Breast epithelium (tissue), 4 donors: Measurements from ENCODE around the gene TIGD3. TPM values are rescaled to one million over a fixed set of nuclear protein-coding genes. Genes with fewer than 3 reads are reported as not detected.

Experiments used
- DNase-seq, 2 donors: peaks; one replicate each; pipeline ENCODE4 v3.0.0-alpha.2; 2019; ENCODE audit warnings: low spot score in 2 of 2
- H3K27ac ChIP-seq, 2 donors: fragments of 200-600 bp; sonication (generic) in 1 of 2; one replicate each; pipeline ENCODE4 v1.5.1; 2016 to 2019; ENCODE audit warnings: mild to moderate bottlenecking in 1 of 2
- H3K27me3 ChIP-seq, 2 donors: fragments of 200-600 bp; sonication (generic) in 1 of 2; one replicate each; pipeline versions ENCODE4 v1.5.1 to v1.6.0; 2017 to 2019; ENCODE audit warnings: control low read depth in 1 of 2, mild to moderate bottlenecking in 1 of 2
- H3K36me3 ChIP-seq: fragments of 200-600 bp; one replicate; pipeline ENCODE4 v1.5.1; 2019
- H3K4me1 ChIP-seq, 2 donors: fragments of 200-600 bp; sonication (generic); one replicate each; pipeline ENCODE4 v1.5.1; 2016 to 2019; ENCODE audit warnings: control low read depth in 1 of 2
- H3K4me3 ChIP-seq, 3 donors: fragments of 200-600 bp; sonication (generic); 1 replicate in 2 of 3; 2 replicates in 1 of 3; pipeline ENCODE4 v1.5.1; 2016 to 2019; ENCODE audit warnings: mild to moderate bottlenecking in 3 of 3, moderate library complexity in 2 of 3
- H3K9me3 ChIP-seq, 2 donors: fragments of 200-600 bp; sonication (generic) in 1 of 2; one replicate each; pipeline ENCODE4 v1.5.1; 2016 to 2019; ENCODE audit warnings: control low read depth in 1 of 2
- POLR2A ChIP-seq: fragments of 450-650 bp; IDR thresholded peaks from one replicate; pipeline ENCODE4 v1.6.1; 2016; ENCODE audit warnings: antibody characterized with exemption, mild to moderate bottlenecking, moderate library complexity
- POLR2AphosphoS5 ChIP-seq, 3 donors: sonication (generic); formaldehyde crosslinking; IDR thresholded peaks; one replicate each; pipeline ENCODE4 v1.6.1; 2017; ENCODE audit warnings: antibody characterized with exemption in 3 of 3
- intact Hi-C: fragments of 100-400 bp; cut with DNase I; formaldehyde crosslinking; loops from one replicate; pipeline ENCODE4 v1.15.1; 2023; ENCODE audit warnings: low total_unique reads
- total RNA-seq, 3 donors: library from RNA; depleted of rRNA; stranded (reverse); fragments of >200 nt; gene quantifications; one replicate each; pipeline ENCODE4 v1.1.0, GENCODE V29; 2016
- TF ChIP-seq, protein P1 (sequence below), 3 donors: fragments of 450-650 bp; IDR thresholded peaks; one replicate each; pipeline ENCODE4 v1.5.1; 2016 to 2017; ENCODE audit warnings: antibody characterized with exemption in 3 of 3, mild to moderate bottlenecking in 3 of 3, moderate library complexity in 3 of 3

TIGD3 gene
- total RNA-seq, 3 donors from 2014 or later: 0.29 to 1.3 TPM; not detected in 1

DNA sequence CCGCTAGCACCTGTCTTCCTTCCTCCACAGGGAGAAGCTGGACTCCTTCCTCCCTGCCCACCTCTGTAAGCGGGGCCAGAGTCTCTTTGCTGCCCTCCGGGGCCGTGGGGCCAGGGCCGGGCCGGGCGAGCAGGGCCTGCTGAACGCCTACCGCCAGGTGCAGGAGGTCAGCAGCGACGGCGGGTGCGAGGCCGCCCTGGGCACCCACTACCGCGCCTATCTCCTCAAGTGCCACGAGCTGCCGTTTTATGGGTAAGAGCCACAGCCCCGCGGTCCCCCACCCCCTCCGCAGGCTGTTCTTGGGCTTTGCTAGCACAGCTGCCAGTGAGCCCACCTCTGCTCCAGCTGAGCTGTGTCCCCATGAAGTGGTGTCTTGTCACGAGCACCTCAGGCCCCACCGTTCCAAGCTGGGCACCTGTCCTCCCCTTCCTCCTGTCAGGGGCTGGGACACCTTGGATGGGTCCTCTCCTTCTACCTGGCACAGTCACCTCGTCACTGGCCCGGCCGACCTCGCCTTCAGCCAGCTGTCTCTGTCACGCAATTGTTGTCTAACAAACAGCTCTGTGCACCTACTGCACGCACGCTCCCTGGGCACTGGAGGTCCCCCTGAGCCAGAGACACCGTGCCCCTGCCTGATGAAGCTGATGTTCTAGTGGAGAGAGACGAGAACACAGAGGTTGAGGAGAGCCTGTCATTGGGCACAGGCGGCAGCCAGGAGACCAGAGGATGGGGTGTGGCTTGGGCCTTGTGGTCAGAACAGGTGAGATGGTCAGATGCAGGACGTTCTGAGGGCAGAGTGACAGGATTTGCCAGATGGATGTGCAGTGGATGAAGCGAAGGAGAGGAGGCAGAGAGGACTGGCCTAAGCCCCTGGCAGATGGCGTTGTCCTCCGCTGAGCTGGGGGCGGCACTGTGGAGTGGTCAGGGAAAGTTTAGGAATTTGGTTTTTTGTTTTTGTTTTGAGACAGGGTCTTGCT lies 42.5 kb downstream of the TIGD3 start:
- no peak for DNase-seq
- no peak overlapping the region for H3K27ac ChIP-seq
- H3K36me3 ChIP-seq: no peaks in the 10 kb centered on the region
- intact Hi-C loops: no loop called here
- peaks cover 0 to 11% of the 10 kb centered on the region in 2 donors for H3K4me1 ChIP-seq
- H3K4me3 ChIP-seq: no peak overlapping the region
- no peaks in the 10 kb centered on the region for H3K27me3 ChIP-seq
- no peak for TF ChIP-seq POLR2A
- no peak for TF ChIP-seq POLR2AphosphoS5 (IDR thresholded peaks at IDR 0.05)
- TF ChIP-seq, protein P1, sequence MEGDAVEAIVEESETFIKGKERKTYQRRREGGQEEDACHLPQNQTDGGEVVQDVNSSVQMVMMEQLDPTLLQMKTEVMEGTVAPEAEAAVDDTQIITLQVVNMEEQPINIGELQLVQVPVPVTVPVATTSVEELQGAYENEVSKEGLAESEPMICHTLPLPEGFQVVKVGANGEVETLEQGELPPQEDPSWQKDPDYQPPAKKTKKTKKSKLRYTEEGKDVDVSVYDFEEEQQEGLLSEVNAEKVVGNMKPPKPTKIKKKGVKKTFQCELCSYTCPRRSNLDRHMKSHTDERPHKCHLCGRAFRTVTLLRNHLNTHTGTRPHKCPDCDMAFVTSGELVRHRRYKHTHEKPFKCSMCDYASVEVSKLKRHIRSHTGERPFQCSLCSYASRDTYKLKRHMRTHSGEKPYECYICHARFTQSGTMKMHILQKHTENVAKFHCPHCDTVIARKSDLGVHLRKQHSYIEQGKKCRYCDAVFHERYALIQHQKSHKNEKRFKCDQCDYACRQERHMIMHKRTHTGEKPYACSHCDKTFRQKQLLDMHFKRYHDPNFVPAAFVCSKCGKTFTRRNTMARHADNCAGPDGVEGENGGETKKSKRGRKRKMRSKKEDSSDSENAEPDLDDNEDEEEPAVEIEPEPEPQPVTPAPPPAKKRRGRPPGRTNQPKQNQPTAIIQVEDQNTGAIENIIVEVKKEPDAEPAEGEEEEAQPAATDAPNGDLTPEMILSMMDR (IDR thresholded peaks at IDR 0.05): no peak
- H3K9me3 ChIP-seq: no peaks in the 10 kb centered on the region

DNA sequence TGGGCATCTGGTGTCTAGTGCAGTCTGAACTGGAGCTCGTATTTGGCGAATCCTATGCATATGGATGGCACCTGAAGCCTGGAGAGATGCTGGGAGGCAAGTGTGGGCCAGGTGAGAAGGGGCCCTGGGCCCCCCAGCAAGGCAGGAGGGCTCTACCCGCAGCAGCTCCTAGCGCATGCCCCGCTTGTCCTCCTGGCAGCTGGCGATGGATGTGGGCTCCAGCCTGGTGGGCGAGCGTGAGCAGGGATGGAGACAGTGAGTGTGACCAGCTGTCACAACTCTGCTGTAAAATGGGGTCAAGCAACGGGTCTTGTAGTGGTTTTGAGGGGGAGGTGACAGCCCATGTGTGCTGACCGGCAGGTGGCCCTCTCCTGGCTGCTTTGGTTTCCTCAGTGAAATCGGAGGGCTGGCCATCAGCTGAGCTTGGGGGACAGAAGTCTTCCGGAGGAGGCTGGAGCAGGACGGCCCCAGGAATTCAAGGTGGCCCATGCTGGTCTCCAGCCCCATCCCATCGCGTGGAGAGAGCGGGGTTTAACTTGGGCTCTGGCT lies 43.9 kb downstream of the TIGD3 start:
- Histone ChIP-seq H3K27me3 (no peaks in the 10 kb centered on the region), H3K9me3 (no peaks in the 10 kb centered on the region), H3K36me3 (no peaks in the 10 kb centered on the region), H3K27ac (no peak overlapping the region), H3K4me1 (peaks cover 0 to under 1% of the 10 kb centered on the region in 2 donors), H3K4me3 (no peak overlapping the region)
- no peak for DNase-seq
- intact Hi-C loops: no loop called here
- TF ChIP-seq, protein P1 (IDR thresholded peaks at IDR 0.05): no peak
- TF ChIP-seq POLR2A (no peak), POLR2AphosphoS5 (IDR thresholded peaks at IDR 0.05) (no peak)

DNA sequence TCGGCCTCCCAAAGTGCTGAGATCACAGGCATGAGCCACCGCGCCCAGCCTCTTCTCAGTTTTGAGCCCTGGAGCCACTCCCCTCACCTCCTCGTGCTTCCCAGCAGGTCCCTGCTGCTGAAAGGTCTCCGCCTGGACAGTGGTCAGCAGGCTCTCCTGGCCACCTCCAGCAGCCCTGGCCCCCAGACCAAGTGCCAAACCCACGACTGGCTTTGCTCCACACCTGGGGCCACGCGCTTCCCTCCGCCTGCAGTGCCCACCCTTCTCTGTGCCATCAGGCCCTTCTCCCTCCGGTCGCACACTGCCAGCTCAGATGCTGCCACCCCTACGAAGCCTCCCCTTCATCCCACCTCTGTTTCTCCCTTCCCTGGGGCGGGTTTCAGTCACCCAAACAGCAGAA lies 44.7 kb downstream of the TIGD3 start:
- no peaks in the 10 kb centered on the region for H3K4me1 ChIP-seq
- H3K9me3 ChIP-seq: no peaks in the 10 kb centered on the region
- no peak overlapping the region for H3K4me3 ChIP-seq
- no peak for DNase-seq
- no peaks in the 10 kb centered on the region for H3K27me3 ChIP-seq
- H3K27ac ChIP-seq: no peak overlapping the region
- intact Hi-C loops: no loop called here
- TF ChIP-seq, protein P1 (IDR thresholded peaks at IDR 0.05): no peak
- TF ChIP-seq POLR2AphosphoS5 (IDR thresholded peaks at IDR 0.05): no peak
- TF ChIP-seq POLR2A: no peak
- H3K36me3 ChIP-seq: no peaks in the 10 kb centered on the region

DNA sequence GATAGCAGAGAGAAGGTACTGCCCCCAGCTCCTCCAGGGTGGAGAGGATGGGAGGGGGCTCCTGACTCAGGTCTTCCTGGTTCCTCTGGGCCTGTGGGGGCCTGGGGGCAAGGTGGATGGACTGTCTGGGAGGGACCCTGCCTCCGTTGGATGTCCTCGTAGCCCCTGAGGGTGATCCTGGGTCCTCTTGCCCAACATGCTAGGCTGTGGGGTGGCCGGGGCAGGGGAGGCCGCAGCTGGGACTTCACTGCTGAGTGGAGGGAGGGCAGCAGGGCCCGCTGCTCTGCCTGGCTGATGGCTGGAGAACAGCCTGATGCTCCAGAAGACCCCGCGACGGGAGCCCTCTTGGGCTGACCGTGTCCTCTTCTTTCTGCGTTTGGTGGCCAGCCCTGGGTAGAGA lies 45.3 kb downstream of the TIGD3 start:
- intact Hi-C loops: no loop called here
- H3K36me3 ChIP-seq: no peaks in the 10 kb centered on the region
- no peak for TF ChIP-seq POLR2A
- TF ChIP-seq, protein P1 (IDR thresholded peaks at IDR 0.05): no peak
- no peak for TF ChIP-seq POLR2AphosphoS5 (IDR thresholded peaks at IDR 0.05)

More for the DNA sequence above, 45.3 kb downstream of the TIGD3 start:
- H3K4me1 ChIP-seq: no peaks in the 10 kb centered on the region
- DNase-seq: no peak
- H3K27ac ChIP-seq: no peak overlapping the region
- H3K4me3 ChIP-seq: no peak overlapping the region
- no peaks in the 10 kb centered on the region for H3K9me3 ChIP-seq
- no peaks in the 10 kb centered on the region for H3K27me3 ChIP-seq
